Stimulated activated CD4-positive, alpha-beta T cell treated with anti-CD3 and anti-CD28 coated beads, Interleukin-12 subunit alpha, Interleukin-12 subunit beta, amount 100 ng/mL, for 24 hours (primary cell): ENCODE measurements around the gene ZC3H7B.
A peak's percentile ranks its signal among the peaks of the same experiment; 100 is the strongest.
"Not testable (repeated sequence)": the region's sequence is repeated elsewhere in the genome, so short reads cannot be mapped to it uniquely, and the experiment has no call there.

Source experiments
- DNase-seq, 2 experiments: peaks; one replicate each; pipeline ENCODE4 v3.0.0-alpha.2; 2020; ENCODE audit warnings: low read depth in 2 of 2

The ZC3H7B gene

DNA sequence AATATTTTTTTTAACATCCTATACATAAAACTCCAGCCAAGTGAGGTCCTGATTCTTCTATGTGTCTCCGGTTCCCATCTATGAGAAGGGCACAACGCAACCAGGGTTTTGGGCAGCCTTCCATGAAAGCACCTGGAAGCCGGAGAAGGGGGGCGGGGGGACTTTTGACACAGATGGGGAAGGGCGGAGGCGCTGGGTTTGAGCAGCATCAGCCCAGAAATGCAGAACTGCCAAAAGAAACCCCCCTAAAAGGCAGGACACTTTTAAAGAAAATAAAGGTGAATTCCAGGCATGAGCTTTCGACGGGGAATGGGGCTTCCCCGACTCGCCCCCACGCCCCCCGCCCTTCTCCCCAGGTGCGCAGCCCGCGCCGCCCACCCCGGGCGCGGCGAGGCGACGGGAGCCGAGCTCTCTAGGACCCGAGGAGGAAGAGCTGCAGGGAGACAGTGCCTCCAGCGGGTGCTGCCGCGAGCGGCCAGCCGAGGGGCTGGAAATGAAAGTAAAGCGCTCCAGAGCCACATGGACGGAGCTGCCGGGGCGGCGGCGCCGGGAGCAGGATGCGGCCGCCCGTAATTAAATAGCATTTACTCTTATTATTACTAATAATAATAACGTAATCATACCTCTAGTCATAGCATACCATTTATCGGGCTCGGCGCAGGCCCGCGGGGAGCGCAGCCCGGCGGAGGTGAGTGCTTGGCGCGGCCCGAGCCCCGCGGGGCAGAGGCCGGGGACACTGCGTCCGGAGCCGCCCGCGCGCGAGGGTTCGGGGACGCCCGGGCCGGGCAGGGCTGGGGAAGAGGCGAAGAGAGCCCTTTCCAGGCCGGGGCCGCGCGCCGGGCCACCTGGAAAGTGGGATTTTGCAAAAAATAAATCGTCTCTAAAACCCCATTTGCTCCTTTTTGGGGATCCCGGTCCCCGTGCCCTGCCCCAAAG lies at the start of gene ZC3H7B:
Gene ZC3H7B, plus strand, starts transcription at position 441 of the 936 bp plus-strand sequence. CDS start 19,136 bp downstream, outside the sequence.
- peak; percentile 69 to 71 for DNase-seq

- no peak for DNase-seq
These were observed 49.0 kb upstream of the ZC3H7B start for GRCh38 chr22:41252365-41252764.

GRCh38 chr22:41254230-41254629 lies 47.1 kb upstream of the ZC3H7B start:
- no peak for DNase-seq

GRCh38 chr22:41256254-41257253 lies 44.8 kb upstream of the ZC3H7B start:
- no peak for DNase-seq

DNA sequence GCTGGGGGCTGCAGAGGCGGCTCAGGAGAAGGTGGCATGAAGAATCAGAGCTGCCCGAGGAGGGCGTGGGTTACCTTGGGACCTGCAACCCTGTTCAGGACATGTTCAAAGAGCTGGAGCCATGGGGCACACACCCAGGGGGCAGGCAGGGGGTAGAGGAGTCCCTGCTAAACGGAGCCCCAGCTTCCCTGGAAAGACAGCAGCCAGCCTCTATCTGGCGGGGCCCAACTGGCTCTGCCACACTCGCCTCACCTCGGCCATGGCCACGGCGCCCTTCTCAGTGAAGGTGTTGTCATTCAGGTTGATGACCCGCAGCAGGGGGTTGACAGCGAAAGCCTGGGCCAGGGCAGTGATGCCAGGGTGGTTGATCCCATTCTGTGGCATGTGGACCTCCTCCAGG lies 43.6 kb upstream of the ZC3H7B start:
- no peak for DNase-seq

- not testable (repeated sequence) for DNase-seq
These were observed 41.6 kb upstream of the ZC3H7B start for GRCh38 chr22:41259756-41260155.

DNA sequence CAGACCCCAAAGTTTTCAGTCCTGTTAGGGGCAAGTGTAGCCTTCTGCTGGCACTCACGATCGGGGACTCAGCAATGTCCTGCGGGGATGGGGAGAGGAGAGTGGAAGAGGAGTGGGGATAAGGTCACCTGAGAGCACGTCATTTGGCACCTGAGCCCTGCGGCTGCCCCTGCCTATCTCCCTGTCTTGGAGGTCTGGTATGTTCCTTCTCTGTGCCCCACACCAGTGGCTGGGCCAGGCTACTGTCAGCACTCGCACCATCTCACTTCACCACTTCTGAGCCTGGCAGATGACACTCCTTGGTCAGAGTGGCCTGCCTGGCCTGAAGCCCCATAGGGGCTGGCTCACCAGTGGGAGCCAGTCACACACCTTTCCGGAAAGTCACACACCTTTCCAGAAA lies 40.5 kb upstream of the ZC3H7B start:
- no peak for DNase-seq

DNA sequence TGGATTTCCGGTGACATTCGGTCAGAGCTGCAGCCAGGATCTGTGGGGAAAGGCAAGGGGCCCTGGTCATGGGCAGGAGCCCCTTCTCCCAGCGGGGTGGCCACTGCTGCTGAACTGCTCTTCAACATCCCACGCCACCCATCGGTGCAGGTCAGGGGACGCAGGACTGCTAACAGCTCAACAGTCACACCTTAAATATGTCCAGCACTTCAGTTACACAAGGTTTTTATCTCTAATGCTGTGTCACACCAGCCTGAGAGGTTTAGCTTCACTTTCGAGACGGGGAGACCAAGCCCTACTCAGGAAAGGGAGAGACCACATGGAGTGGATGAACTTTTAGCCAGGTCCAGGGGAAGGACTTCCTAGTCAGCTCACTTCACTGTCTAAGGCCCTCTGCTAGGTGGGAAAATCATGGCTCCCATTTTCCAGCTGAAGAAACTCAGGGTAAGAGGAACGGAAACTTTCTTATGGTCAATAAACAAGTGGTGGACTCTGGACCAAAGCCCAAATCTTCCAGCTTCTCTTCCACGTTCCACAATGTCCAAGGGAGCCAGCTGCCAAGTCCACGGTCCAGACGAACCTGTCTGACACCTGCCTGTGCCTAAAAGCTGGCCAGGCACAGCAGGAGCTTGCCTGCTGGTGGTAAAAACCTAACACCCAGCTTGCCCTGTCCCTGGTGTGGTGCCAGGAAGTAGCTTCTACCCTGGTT lies 39.6 kb upstream of the ZC3H7B start:
- DNase-seq: no peak

DNA sequence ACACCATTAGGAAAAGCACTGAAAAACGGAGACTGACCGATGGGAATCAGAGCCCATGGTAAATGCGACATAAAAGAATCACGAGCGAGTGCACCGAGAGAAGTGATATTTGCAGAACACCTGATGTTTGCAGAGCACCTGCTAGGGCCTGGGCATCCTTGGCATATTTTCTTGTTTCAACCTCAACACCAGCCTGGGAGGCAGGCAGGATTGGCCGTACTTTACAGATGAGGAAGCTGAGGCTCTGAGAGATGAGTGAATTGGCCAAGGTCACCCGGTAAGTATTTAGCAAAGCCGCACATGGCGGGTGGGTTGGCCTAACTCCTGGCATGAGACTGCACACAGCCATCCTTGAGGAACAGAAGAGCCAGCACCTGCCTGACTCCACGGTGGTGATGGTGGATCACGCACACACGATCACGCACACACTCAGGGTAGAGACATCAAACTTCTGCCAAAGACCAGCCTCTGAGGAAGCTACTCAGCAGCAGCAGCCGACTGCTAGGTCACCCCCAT lies 39.0 kb upstream of the ZC3H7B start:
- no peak for DNase-seq

DNA sequence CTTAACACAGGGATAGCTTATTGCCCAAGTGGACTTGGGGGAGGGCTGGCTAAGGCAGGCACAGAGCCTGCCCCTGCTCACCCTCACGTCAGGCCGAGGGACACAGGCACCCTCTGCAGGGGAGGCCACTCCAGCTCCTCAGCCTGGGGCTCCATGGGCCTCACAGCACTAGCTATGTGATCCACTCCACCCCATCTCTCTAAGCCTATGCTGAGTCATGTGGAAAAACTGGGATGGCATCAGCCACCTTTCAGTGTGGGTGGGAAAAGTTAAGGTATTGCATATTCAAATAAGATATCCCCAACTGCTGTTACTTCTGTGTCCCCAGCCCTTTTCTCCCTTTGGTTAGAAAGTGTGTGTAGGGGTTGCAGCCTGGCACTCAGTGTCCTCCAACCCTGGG lies 37.6 kb upstream of the ZC3H7B start:
- DNase-seq: no peak

DNA sequence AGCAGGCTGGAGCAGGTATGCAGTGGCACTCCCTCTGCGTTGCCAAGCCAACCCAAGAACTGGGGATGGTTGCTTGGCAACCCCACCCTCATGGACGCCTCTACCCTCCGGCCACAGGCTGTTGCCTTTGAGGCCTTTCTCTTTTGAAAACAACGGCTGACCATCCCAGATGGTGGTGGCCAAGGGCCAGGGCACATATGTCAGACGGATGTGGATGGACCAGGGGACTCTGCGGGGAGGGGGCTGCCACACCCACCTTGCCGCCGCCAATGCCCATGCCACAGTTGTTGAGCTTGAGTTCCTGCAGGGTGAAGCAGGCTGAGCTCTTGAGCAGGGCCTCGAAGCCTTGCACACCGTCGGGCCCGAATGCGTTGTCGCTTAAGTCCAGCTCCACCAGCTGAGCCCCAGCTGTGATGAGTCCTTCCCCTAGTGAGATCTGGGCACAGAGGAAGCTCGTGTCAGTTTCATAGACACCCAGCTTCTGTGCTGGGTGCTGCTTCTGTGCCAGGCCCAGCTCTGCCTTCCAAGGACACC lies 36.9 kb upstream of the ZC3H7B start:
- no peak for DNase-seq

- DNase-seq: no peak
These were observed 33.4 kb upstream of the ZC3H7B start for GRCh38 chr22:41267958-41268357.

DNA sequence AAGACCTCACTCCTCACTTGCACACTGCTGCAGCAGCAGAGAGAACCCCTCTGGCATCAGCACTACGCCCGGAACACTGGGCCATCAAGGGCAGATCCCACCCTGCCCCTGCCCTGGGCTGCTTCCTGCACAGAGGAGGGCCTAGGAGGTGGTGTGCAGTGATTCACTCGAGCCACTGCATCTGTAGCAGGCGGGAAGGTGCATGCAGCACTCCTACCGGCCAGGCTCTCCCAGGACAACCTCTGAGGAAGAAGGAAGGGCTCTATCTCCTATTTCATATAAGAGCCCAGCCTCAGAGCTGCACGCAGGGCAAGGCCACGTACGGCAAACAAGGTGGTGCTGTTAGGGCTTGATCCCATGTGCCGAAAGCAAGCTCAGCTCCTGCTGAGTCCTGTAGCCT lies 29.5 kb upstream of the ZC3H7B start:
- no peak for DNase-seq

GRCh38 chr22:41273128-41273527 lies 28.2 kb upstream of the ZC3H7B start:
- DNase-seq: no peak

GRCh38 chr22:41274856-41275255 lies 26.5 kb upstream of the ZC3H7B start:
- DNase-seq: no peak

- DNase-seq: no peak
These were observed 21.3 kb upstream of the ZC3H7B start for GRCh38 chr22:41280065-41280464.

DNA sequence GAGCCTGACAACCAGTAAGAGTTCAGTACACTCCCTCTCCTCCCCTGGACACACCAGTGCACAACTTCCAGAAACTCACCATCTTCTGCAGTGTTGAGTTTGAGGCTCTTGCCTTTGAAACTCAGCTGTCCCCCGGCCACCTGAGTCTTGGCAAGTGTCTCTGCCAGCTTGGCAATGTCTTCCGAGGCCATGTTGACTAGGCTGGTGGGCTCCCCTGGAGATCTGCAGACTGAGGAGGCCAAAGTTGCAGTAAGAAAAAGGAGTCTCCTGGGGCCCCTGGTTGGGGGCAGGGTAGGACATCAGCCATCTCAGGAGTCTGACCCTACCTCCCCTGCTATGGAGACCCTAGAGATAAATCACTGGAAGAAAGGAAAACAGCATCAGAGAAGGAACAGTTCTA lies 20.5 kb upstream of the ZC3H7B start:
- no peak for DNase-seq

DNA sequence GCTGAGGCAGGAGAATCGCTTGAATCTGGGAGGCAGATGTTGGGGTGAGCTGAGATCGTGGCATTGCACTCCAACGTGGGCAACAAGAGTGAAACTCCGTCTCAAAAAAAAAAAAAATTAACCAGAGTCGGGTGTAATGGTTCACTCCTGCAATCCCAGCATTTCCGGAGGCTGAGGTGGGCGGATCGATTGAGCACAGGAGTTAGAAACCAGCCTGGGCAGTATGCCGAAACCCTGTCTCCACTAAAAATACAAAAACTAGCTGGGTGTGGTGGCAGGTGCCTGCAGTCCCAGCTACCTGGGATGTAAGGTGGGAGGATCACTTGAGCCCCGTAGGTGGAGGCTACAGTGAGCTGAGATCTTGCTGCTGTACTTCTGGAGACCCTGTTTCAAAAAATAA lies 16.9 kb upstream of the ZC3H7B start:
- DNase-seq: no peak

- peak; percentile 81 to 82 for DNase-seq
These were observed 15.9 kb upstream of the ZC3H7B start for GRCh38 chr22:41285441-41285819.

- DNase-seq: peak; percentile 95 to 97
These were observed 15.3 kb upstream of the ZC3H7B start, which contains the start of gene RANGAP1 for GRCh38 chr22:41285820-41286638. Gene RANGAP1 (minus strand): TSS chr22:41286187. CDS start chr22:41281044, 5,143 bp downstream.
